Neutrophil (primary cell): ENCODE results near the gene TRDN.

Experiments used
- H3K27ac ChIP-seq: fragments of 200-600 bp; sonication (generic); 2 replicates; pipeline ENCODE4 v1.5.1; 2016; ENCODE audit warnings: mild to moderate bottlenecking, moderate library complexity
- H3K27me3 ChIP-seq: fragments of 200-600 bp; sonication (generic); 2 replicates; pipeline ENCODE4 v1.6.0; 2016; ENCODE audit warnings: mild to moderate bottlenecking
- H3K36me3 ChIP-seq: fragments of 200-600 bp; sonication (generic); 2 replicates; pipeline ENCODE4 v1.5.1; 2017
- H3K4me1 ChIP-seq, 2 experiments: fragments of 200-600 bp in 1 of 2; sonication (generic) in 1 of 2; 1 replicate in 1 of 2; 2 replicates in 1 of 2; pipeline versions ENCODE4 v1.5.1 to v1.6.1; 2013 to 2016; ENCODE audit warnings: low read depth in 1 of 2, low read length in 1 of 2, mild to moderate bottlenecking in 1 of 2, moderate library complexity in 1 of 2; ENCODE audit not compliant: control insufficient read depth in 1 of 2, insufficient read depth in 1 of 2
- H3K4me3 ChIP-seq, 2 experiments: fragments of 200-600 bp in 1 of 2; sonication (generic) in 1 of 2; 1 replicate in 1 of 2; 2 replicates in 1 of 2; pipeline ENCODE4 v1.5.1; 2013 to 2016; ENCODE audit warnings: low read depth in 1 of 2, low read length in 1 of 2, mild to moderate bottlenecking in 1 of 2, moderate library complexity in 1 of 2
- H3K9me3 ChIP-seq: fragments of 200-600 bp; sonication (generic); 2 replicates; pipeline ENCODE4 v1.5.1; 2016
- CTCF ChIP-seq: fragments of 200-600 bp; sonication (generic); IDR thresholded peaks from 2 replicates; pipeline ENCODE4 v1.5.1; 2016; ENCODE audit warnings: antibody characterized with exemption

Gene TRDN

DNA sequence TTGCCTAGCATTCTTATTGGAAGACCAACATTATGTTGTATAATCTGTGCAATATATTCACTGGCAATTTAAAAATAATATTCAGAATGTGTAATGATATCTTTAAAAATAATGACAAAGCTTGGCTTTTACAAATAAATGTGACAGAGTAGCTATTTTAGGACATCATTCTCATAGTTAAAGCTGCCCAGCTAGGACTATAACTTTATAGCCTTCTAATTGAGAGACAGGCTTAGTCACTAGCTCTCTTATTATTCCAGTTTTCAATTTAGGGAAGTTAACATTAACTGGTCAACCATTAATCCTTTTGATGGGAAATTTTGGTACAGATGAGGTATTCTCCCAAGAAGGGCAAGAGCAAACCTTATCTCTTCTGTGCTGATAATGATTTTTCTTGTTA lies 443.5 kb downstream of the TRDN start:
- H3K36me3 ChIP-seq = no peaks in the 10 kb centered on the region
- TF ChIP-seq CTCF = no peak
- no peak overlapping the region for H3K27ac ChIP-seq
- no peaks in the 10 kb centered on the region for H3K4me1 ChIP-seq
- H3K4me3 ChIP-seq = no peak overlapping the region
- H3K27me3 ChIP-seq = no peaks in the 10 kb centered on the region
- no peaks in the 10 kb centered on the region for H3K9me3 ChIP-seq

DNA sequence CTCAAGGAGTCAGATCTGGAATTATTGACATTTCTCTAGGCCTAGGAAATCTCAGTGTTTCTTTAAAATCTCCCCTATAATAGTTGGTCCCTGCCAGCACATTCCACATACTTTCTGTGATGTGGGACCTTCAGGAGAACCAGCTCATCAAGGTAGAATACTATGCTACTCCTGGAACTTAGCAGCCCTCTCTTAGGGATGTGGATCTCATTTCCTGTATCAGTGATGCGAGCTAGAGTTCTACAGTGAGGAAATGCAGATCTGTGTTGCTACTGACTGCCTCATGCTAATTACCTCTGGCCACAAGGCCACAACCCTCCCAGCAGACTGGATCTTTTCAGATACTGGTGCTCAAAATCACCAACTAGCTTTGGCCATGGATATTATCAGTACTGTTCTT lies 446.9 kb downstream of the TRDN start:
- Histone ChIP-seq H3K27ac (no peak overlapping the region), H3K36me3 (no peaks in the 10 kb centered on the region), H3K27me3 (no peaks in the 10 kb centered on the region), H3K4me1 (no peaks in the 10 kb centered on the region), H3K4me3 (no peak overlapping the region), H3K9me3 (no peaks in the 10 kb centered on the region)
- no peak for TF ChIP-seq CTCF

DNA sequence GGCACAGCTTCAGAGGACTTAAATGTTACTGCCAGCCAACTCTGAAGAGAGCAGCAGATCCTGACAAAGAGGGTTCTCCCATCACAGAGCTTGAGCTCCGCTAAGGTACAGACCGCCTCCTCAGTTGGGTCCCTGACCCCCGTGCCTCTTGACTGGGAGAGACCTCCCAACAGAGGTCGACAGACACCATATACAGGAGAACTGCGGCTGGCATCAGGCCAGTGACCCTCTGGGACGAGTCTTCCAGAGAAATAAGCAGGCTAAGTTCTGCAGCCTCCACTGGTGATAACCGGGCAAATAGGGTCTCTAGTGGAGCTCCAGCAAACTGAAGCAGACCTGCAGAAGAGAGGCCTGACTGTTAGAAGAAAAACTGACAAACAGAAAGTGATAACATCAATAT lies 453.8 kb downstream of the TRDN start:
- Histone ChIP-seq H3K4me3 (no peak overlapping the region), H3K27ac (no peak overlapping the region), H3K4me1 (no peaks in the 10 kb centered on the region), H3K27me3 (no peaks in the 10 kb centered on the region), H3K9me3 (no peaks in the 10 kb centered on the region), H3K36me3 (no peaks in the 10 kb centered on the region)
- no peak for TF ChIP-seq CTCF

- TF ChIP-seq CTCF = no peak
- Histone ChIP-seq H3K4me3 (no peak overlapping the region), H3K4me1 (no peaks in the 10 kb centered on the region), H3K27ac (no peak overlapping the region), H3K36me3 (no peaks in the 10 kb centered on the region), H3K9me3 (no peaks in the 10 kb centered on the region), H3K27me3 (no peaks in the 10 kb centered on the region)
These were observed 460.0 kb downstream of the TRDN start for GRCh38 chr6:123176706-123177105.

DNA sequence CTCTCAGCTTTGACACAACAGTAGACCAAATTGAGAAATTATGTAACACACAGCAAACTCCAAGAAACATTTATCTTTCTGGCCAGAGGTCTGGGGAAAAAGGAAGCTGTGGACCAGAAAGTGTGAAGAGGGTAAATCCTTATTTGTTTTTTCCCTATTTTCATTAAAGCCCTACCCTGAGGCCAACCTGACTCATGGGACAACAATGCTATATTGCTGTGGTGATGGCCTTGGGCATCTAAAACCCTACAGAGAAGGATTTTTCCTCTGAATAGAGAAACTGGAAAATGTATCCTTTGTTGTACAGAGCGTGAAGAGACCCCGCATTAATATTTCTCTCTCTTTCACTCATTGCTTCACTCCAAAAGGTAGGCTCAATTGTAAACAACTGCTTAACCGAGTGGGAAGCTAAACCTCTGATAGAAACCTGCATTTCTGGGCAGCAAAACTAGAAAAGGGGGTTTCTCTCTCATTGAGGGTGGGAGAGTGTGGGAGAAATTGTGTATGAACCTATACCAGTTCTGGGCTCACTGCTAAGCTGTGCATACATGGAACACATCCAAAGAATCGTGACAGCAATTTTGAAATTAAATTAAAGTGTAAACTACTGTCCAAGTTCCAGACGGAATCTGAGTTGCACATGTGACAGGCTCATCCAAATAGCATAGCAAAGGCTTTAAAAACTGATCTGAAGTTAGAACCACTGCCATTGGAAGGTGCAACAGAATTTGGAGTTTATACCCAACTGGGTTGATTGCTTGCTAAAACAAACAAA lies 465.2 kb downstream of the TRDN start:
- no peaks in the 10 kb centered on the region for H3K4me1 ChIP-seq

More for the DNA sequence above, 465.2 kb downstream of the TRDN start:
- no peaks in the 10 kb centered on the region for H3K36me3 ChIP-seq
- no peak overlapping the region for H3K27ac ChIP-seq
- no peaks in the 10 kb centered on the region for H3K27me3 ChIP-seq
- no peak for TF ChIP-seq CTCF
- H3K9me3 ChIP-seq = no peaks in the 10 kb centered on the region
- H3K4me3 ChIP-seq = no peak overlapping the region
